Heart left ventricle (tissue), 13 donors: ENCODE measurements around the gene NTMT1.

Experiments used
- CTCF ChIP-seq, 12 donors: fragments of 200-600 bp; sonication (generic) in 4 of 12; IDR thresholded peaks; one replicate each; pipeline versions ENCODE4 v1.5.0 to v1.8.0; 2018 to 2022; ENCODE audit warnings: antibody characterized with exemption in 12 of 12, mild to moderate bottlenecking in 5 of 12
- POLR2A ChIP-seq, 2 donors: fragments of 450-650 bp; IDR thresholded peaks; one replicate each; pipeline ENCODE4 v1.6.1; 2017; ENCODE audit warnings: antibody characterized with exemption in 2 of 2, mild to moderate bottlenecking in 2 of 2, moderate library complexity in 2 of 2
- donor health status: ischemic (EF 13 %, LVEDD 7.1; RV severe dilation, severe dysfunction).
- donor health status: DM: no; HTN: yes; CAD: no.
- donor health status: DM: no; HTN: no; CAD: no.
- donor health status: ischemic (EF 25% LVEDD 6.9; RV normal size, moderate dysfunction).
- donor health status: ischemic (EF 25% LVEDD 5.7; RV mildly dilated, moderate dysfunction).
- donor health status: ischemic (EF 35%, LVEDD 5.7; RV mildly dilated, moderate dysfunction).
- donor health status: nonischemic (EF 11% LVEDD 7.7; RV severe dilation, severe dysfunction).
- donor health status: DM: yes; HTN: yes; CAD: no.
- donor health status: PGD.
- donor health status: ischemic (EF 29% LVEDD 5.4; RV normal size, mild dysfunction).
- donor health status: nonischemic (EF 23%, LVEDD 6.1; RV moderate dilation, normal function).

GRCh38 chr9:129604766-129605163, 21.2 kb upstream of the NTMT1 start:
- no peak for TF ChIP-seq CTCF (IDR thresholded peaks at IDR 0.05)
- no peak for TF ChIP-seq POLR2A (IDR thresholded peaks at IDR 0.05)
